NT2/D1 (cell line): ENCODE data around the gene TAF1C.

Source experiments
- DNase-seq: peaks from one replicate; pipeline ENCODE4 v3.0.0-alpha.2; 2011; ENCODE audit warnings: low read depth, low spot score
- H3K27me3 ChIP-seq: 2 replicates; pipeline ENCODE4 v1.6.0; 2011; ENCODE audit warnings: mild to moderate bottlenecking; ENCODE audit not compliant: insufficient read length, insufficient read depth
- H3K36me3 ChIP-seq: 2 replicates; pipeline ENCODE4 v1.6.1; 2011; ENCODE audit warnings: mild to moderate bottlenecking, low read length, mixed read lengths; ENCODE audit not compliant: insufficient read depth, insufficient read length
- H3K4me1 ChIP-seq: 2 replicates; pipeline ENCODE4 v1.5.1; 2011; ENCODE audit not compliant: insufficient read depth, insufficient read length
- H3K4me3 ChIP-seq: 2 replicates; pipeline ENCODE4 v1.5.1; 2011; ENCODE audit warnings: low read depth; ENCODE audit not compliant: insufficient read length
- H3K9ac ChIP-seq: 2 replicates; pipeline ENCODE4 v1.6.0; 2011; ENCODE audit warnings: low read depth; ENCODE audit not compliant: insufficient read length
- H3K9me3 ChIP-seq: 2 replicates; pipeline ENCODE4 v1.5.1; 2011; ENCODE audit warnings: mild to moderate bottlenecking, low read length; ENCODE audit not compliant: insufficient read depth
- SUZ12 ChIP-seq: IDR thresholded peaks from 2 replicates; pipeline ENCODE4 v1.6.1; 2011; ENCODE audit not compliant: insufficient read length, insufficient read depth; ENCODE audit errors: extremely low read depth
- YY1 ChIP-seq: IDR thresholded peaks from 2 replicates; pipeline ENCODE4 v1.6.1; 2011; ENCODE audit not compliant: insufficient read length, insufficient read depth
- ZNF274 ChIP-seq: IDR thresholded peaks from 2 replicates; pipeline ENCODE4 v1.6.1; 2011; ENCODE audit warnings: mild to moderate bottlenecking, low read depth, low read length

Gene TAF1C

DNA sequence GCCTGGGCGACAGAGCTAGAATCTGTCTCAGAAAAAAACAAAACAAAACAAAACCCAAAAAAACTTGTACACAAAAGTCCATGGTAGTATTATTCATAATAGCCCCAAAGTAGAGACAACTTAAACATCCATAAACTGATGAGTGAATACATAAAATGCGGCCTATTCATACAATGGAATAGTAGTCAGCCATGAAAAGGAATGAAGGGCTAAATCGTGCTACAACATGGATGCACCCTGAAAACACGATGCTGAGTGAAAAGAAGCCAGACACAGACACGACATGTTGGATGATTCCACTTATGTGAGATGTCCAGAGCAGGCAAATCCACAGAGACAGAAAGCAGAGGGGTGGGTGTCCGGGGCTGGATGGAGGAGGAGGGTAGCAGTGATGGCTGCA lies 40.7 kb upstream of the TAF1C start:
- Histone ChIP-seq H3K36me3 (no peaks in the 10 kb centered on the region), H3K9me3 (no peaks in the 10 kb centered on the region; the same call in 1 of the 2 replicates), H3K27me3 (no peaks in the 10 kb centered on the region), H3K4me1 (peaks cover 11% of the 10 kb centered on the region), H3K4me3 (no peak overlapping the region), H3K9ac (peak overlapping the region; percentile 50)
- no peak for DNase-seq
- TF ChIP-seq YY1 (no peak), ZNF274 (no peak), SUZ12 (no peak)

GRCh38 chr16:84226026-84226425 lies 39.2 kb upstream of the TAF1C start:
- Histone ChIP-seq H3K27me3 (no peaks in the 10 kb centered on the region), H3K9ac (peak overlapping the region; percentile 51)
- no peak for DNase-seq

GRCh38 chr16:84225571-84225970 lies 38.7 kb upstream of the TAF1C start:
- no peak overlapping the region for H3K4me3 ChIP-seq
- no peaks in the 10 kb centered on the region for H3K36me3 ChIP-seq
- no peak overlapping the region for H3K9ac ChIP-seq
- no peak for DNase-seq
- no peaks in the 10 kb centered on the region for H3K27me3 ChIP-seq
- TF ChIP-seq ZNF274, result no peak
- no peak for TF ChIP-seq SUZ12
- TF ChIP-seq YY1, result no peak
- no peaks in the 10 kb centered on the region; the same call in 1 of the 2 replicates for H3K9me3 ChIP-seq
- peaks cover 11% of the 10 kb centered on the region for H3K4me1 ChIP-seq

More at GRCh38 chr16:84226026-84226425, 39.2 kb upstream of the TAF1C start:
- H3K36me3 ChIP-seq, result no peaks in the 10 kb centered on the region
- H3K4me1 ChIP-seq, result peaks cover 11% of the 10 kb centered on the region
- no peak for TF ChIP-seq ZNF274
- TF ChIP-seq YY1, result no peak
- TF ChIP-seq SUZ12, result no peak
- no peaks in the 10 kb centered on the region; the same call in 1 of the 2 replicates for H3K9me3 ChIP-seq
- H3K4me3 ChIP-seq, result no peak overlapping the region

- no peak overlapping the region for H3K9ac ChIP-seq
- no peaks in the 10 kb centered on the region; the same call in 1 of the 2 replicates for H3K9me3 ChIP-seq
- H3K4me1 ChIP-seq, result peaks cover 12% of the 10 kb centered on the region
- TF ChIP-seq SUZ12, result no peak
- TF ChIP-seq ZNF274, result no peak
- no peak for TF ChIP-seq YY1
- no peak overlapping the region for H3K4me3 ChIP-seq
- H3K36me3 ChIP-seq, result no peaks in the 10 kb centered on the region
- H3K27me3 ChIP-seq, result no peaks in the 10 kb centered on the region
- no peak for DNase-seq
These were observed 38.3 kb upstream of the TAF1C start for GRCh38 chr16:84225126-84225525.

DNA sequence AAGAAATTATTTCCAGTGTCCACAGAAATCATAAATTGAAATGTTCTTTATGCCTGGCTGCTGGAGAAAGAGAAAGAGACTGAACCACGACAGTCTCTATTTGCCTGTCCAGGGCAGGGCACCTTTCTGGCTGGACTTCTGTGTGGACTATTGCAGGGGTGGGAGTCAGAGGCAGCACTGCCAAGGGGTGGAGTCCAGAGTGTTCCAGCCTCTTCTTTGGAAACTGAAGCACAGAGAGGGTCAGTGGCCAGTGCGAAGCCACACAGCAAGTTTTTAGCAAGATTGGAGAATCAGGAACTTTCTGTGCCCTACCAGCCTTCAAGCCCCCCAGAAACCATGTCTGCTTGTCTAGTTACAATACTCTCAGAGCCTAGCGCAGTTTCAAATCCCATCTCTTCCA lies 37.7 kb upstream of the TAF1C start:
- H3K36me3 ChIP-seq, result no peaks in the 10 kb centered on the region
- no peaks in the 10 kb centered on the region; the same call in 1 of the 2 replicates for H3K9me3 ChIP-seq
- H3K9ac ChIP-seq, result no peak overlapping the region
- H3K4me3 ChIP-seq, result no peak overlapping the region
- TF ChIP-seq SUZ12 (no peak), ZNF274 (no peak), YY1 (no peak)
- H3K27me3 ChIP-seq, result no peaks in the 10 kb centered on the region
- peaks cover 13% of the 10 kb centered on the region for H3K4me1 ChIP-seq
- no peak for DNase-seq

- TF ChIP-seq YY1 (no peak), ZNF274 (no peak), SUZ12 (no peak)
- H3K9me3 ChIP-seq, result no peaks in the 10 kb centered on the region; the same call in 1 of the 2 replicates
- no peak for DNase-seq
- H3K4me1 ChIP-seq, result peaks cover 10% of the 10 kb centered on the region
- H3K9ac ChIP-seq, result no peak overlapping the region
- no peak overlapping the region for H3K4me3 ChIP-seq
- no peaks in the 10 kb centered on the region for H3K27me3 ChIP-seq
- no peaks in the 10 kb centered on the region for H3K36me3 ChIP-seq
These were observed 36.6 kb upstream of the TAF1C start for GRCh38 chr16:84223456-84223855.

DNA sequence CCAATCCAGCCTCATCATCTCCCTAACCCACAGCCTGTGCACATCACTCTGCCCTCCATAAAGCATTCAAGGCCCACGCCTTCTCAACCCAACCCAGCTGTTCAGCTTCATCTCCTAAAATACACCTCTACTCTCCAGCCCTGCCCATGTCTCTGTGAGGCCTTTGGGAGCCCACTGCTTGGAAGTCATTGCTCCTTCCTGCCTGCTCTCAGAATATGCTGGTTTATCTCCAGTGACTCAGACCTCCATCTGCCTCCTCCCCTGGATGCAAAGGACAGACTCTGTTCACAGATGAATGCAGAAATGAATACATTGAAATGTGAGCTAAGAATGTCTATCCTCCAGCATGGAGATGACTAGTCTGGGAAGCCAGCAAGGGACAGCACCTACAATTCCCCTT lies 34.0 kb upstream of the TAF1C start:
- H3K36me3 ChIP-seq, result no peaks in the 10 kb centered on the region

GRCh38 chr16:84218956-84219355 lies 32.1 kb upstream of the TAF1C start:
- Histone ChIP-seq H3K4me3 (no peak overlapping the region), H3K27me3 (no peaks in the 10 kb centered on the region), H3K36me3 (no peaks in the 10 kb centered on the region), H3K4me1 (peaks cover 3% of the 10 kb centered on the region), H3K9me3 (no peaks in the 10 kb centered on the region; the same call in 1 of the 2 replicates), H3K9ac (no peak overlapping the region)
- TF ChIP-seq SUZ12 (no peak), YY1 (no peak), ZNF274 (no peak)
- peak; percentile 58 for DNase-seq

More for the DNA sequence above, 34.0 kb upstream of the TAF1C start:
- H3K4me3 ChIP-seq, result no peak overlapping the region
- no peak for DNase-seq
- no peak for TF ChIP-seq YY1
- TF ChIP-seq ZNF274, result no peak
- TF ChIP-seq SUZ12, result no peak
- peaks cover 5% of the 10 kb centered on the region for H3K4me1 ChIP-seq
- H3K9ac ChIP-seq, result no peak overlapping the region
- H3K27me3 ChIP-seq, result no peaks in the 10 kb centered on the region
- no peaks in the 10 kb centered on the region; the same call in 1 of the 2 replicates for H3K9me3 ChIP-seq
